Measurements from ENCODE around the gene SPOCK1. TPM values are rescaled to one million over a fixed set of nuclear protein-coding genes. Genes with fewer than 3 reads are reported as not detected.

The SPOCK1 gene
- total and polyA plus RNA-seq, 9 of the 15 experiments (the other 6 are each of a cell fraction or from before 2014, with no cell fraction given): 0.01 to 0.35 (median 0.04) TPM; not detected in 6

GRCh38 chr5:137122558-137122957 lies 376.6 kb downstream of the SPOCK1 start:
- no peaks in the 10 kb centered on the region for H3K9me1 ChIP-seq (ENCODE audit: control insufficient read depth, insufficient read depth, low read length)
- no peak for FAIRE-seq
- H4K20me1 ChIP-seq (replicated peaks; ENCODE audit: control insufficient read depth, insufficient read depth, low read length): no peaks in the 10 kb centered on the region
- intact Hi-C loops (cut with micrococcal nuclease): no loop called here
- H3K4me1 ChIP-seq (replicated peaks in 1 of 2; ENCODE audit: control insufficient read depth in 2 of 2, insufficient read depth in 2 of 2, low read length in 2 of 2): no peaks in the 10 kb centered on the region
- no peak overlapping the region for H3K27ac ChIP-seq (ENCODE audit: extremely low read depth, low read depth, low read length)
- no peaks in the 10 kb centered on the region for H3K36me3 ChIP-seq (ENCODE audit: control insufficient read depth, insufficient read depth, low read length)
- CTCF ChIA-PET (ENCODE audit: low intra/inter-chr PET ratio): no interaction called here
- no peak overlapping the region for H2AFZ ChIP-seq (ENCODE audit: low read depth, low read length)
- no peaks in the 10 kb centered on the region for H3K27me3 ChIP-seq (ENCODE audit: control insufficient read depth in 2 of 2, insufficient read depth in 2 of 2, low read length in 2 of 2)
- no TSS peak for BruUV-seq (replicated peaks)
- DNase-seq (ENCODE audit: extremely low read depth in 1 of 4, low spot score in 3 of 4): no peak
- ATAC-seq: no peak
- H3K4me3 ChIP-seq: no peak overlapping the region
- in situ Hi-C loops (cut with MboI): no loop called here
- POLR2A ChIA-PET: no interaction called here
- H3K79me2 ChIP-seq (ENCODE audit: control insufficient read depth, insufficient read depth, low read length): no peaks in the 10 kb centered on the region
- WGBS (ENCODE audit: insufficient coverage, low coverage, missing lambda C conversion rate): 0% methylated on average over 2 of the region's 2 CpGs
- no peaks in the 10 kb centered on the region for H3K9me3 ChIP-seq (replicated peaks; ENCODE audit: control insufficient read depth, insufficient read depth, low read depth, low read length)
- H3K9ac ChIP-seq (ENCODE audit: insufficient read depth in 1 of 2, low read depth in 2 of 2, low read length in 2 of 2): no peak overlapping the region
- no peak overlapping the region for H3K4me2 ChIP-seq (ENCODE audit: insufficient read depth, low read length)
- TF ChIP-seq ZFP36 (IDR thresholded peaks at IDR 0.05; ENCODE audit: low read depth, low read length, partially characterized antibody): no peak
- TF ChIP-seq ASH1L (IDR thresholded peaks at IDR 0.05; ENCODE audit: borderline replicate concordance, low read depth, partially characterized antibody): no peak
- no peak for TF ChIP-seq ZNF253 (CRISPR knock-in tag; conservative IDR thresholded peaks at IDR 0.05)
- no peak for TF ChIP-seq FOXO4 (CRISPR knock-in tag; IDR thresholded peaks at IDR 0.05)
- no peak for TF ChIP-seq GTF3C2 (IDR thresholded peaks at IDR 0.05; ENCODE audit: borderline replicate concordance, extremely low read depth, insufficient read length)
- no peak for TF ChIP-seq XRCC3 (IDR thresholded peaks at IDR 0.05)
- TF ChIP-seq IRF9 (tag; IDR thresholded peaks at IDR 0.05): no peak
- no peak for TF ChIP-seq ZNF57 (CRISPR knock-in tag; IDR thresholded peaks at IDR 0.05)
- no peak for TF ChIP-seq PRMT5 (CRISPR knock-in tag; IDR thresholded peaks at IDR 0.05)
- TF ChIP-seq ZFP91 (CRISPR knock-in tag; IDR thresholded peaks at IDR 0.05): no peak
- no peak for TF ChIP-seq KAT7 (CRISPR knock-in tag; IDR thresholded peaks at IDR 0.05; ENCODE audit: borderline replicate concordance)
- no peak for TF ChIP-seq E4F1 (CRISPR knock-in tag; IDR thresholded peaks at IDR 0.05; ENCODE audit: borderline replicate concordance)
